NCI-H2107 treated with DMSO at 0.1 percent for 48 hours (cell line): ENCODE measurements around the gene CAMTA1.

Experiments
- DNase-seq: peaks from one replicate; lab custom pipeline; 2025; ENCODE audit not compliant: unreplicated experiment; lab: John Stamatoyannopoulos, UW

CAMTA1 gene

DNA sequence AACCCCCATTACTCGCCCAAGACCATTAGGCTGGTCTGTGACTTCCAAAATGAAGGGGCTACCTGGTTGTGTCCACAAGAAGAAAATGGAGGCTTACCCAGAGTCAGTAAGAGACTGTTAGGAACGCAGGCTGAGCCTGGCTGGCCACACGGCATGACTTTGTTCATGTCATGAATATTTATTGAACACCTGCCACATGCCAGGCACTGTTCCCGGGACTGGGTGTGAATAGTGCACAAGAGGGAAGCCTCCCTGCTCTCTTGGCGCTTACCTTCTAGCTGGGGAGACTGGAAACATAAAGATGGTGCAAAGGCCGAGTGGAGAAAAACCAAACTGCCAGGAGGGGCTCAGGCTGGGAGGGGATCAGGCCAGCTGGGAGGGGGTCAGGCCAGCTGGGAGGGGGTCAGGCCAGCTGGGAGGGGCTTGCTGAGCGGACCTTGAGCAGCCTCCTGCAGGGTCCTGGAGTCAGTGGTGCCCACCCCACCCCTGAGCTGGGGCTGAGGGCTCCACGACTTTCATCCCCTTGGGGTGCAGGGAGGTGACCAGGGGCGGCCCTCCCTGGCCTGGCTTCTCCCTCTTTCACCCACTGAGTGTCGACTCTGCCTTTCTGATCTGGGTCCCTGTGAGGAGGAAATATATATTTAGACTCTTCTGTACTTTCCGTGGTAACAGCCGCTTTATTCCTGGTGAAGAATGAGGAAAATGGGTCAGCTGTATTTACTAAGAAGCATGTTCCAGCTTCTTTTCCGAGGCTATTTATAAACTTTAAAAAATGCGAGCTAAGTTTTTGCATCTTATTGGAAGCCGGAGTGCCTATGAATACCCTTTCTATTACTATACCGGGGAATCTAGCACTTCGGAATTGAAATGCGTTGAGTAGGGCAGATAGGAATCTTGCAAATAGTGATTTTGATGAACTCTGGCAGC lies 139.0 kb downstream of the CAMTA1 start:
- DNase-seq, result no peak

DNA sequence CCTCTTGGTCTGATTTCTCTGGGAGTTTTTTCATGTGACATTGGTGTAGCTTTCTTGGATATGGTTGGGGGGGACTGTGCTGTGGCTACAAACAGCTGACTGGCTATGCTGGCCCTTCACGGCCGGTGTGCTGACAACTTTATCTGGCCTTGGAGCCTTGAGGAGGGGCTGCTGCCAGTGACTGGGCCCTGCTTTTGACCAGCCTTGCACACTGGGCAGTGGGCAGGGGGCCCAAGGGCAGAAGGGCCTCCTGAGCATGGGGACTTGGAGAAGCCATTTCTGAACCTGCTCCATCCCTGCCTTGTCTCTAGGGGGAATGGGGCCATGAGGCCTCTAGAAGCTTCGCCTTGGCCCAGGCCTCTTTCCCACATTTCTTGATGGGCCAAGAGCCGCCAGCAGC lies 139.6 kb downstream of the CAMTA1 start:
- no peak for DNase-seq

DNA sequence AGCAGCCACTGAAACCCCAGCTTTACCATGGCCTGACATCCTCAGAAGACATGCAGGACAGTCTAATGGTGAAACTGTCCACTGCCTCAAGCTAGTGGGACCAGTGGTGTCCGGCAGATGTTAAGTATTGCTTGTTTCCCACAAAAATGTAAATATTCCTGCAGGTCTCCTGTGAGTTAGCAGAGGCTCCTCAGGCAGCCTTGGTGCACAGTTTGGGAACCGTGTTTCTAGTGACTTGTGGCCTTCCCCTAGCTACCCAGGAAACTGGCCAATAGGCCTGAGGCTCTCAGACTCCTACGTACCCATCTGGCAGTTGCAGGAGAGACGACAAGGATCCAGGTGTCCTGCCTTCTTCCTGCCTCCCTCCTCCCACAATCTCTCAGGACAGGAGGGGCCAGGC lies 142.4 kb downstream of the CAMTA1 start:
- no peak for DNase-seq

DNA sequence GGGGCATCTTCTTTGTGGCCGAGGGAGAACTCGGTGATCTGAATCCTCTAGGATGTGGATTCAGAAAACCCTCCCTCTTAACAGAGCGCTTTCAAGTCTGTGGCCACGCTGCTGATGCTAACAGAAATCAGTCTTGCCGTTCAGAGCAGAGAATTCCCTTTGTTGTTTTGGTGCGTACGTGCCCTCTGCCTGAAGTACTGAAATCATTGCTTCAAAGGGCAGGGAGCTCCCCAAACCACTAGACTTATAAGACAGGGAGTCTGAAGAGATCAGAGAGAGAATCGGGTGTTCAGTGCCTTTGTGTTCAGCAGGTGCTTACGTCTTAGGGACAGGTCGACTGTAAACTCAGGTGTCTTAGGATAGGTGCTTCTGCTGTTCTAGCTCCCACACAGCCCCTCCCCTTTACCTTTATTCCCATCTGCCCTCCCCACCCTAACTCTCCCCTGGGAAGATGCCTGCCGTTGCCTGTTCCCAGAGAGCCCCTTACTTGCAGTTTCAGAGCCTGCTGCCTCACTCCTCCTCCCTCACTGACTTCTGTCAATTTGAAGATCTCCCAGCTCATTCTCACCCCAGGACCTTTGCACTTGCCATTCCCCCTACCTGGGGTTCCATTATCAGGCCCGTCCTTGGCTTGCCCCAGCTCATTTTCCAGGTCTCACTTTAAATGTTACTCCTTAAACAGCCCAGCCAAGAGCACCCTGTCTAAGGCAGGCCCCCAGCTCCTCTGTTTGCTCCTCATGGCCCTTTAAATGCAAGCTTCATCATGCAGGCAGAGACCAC lies 143.0 kb downstream of the CAMTA1 start:
- DNase-seq, result no peak

DNA sequence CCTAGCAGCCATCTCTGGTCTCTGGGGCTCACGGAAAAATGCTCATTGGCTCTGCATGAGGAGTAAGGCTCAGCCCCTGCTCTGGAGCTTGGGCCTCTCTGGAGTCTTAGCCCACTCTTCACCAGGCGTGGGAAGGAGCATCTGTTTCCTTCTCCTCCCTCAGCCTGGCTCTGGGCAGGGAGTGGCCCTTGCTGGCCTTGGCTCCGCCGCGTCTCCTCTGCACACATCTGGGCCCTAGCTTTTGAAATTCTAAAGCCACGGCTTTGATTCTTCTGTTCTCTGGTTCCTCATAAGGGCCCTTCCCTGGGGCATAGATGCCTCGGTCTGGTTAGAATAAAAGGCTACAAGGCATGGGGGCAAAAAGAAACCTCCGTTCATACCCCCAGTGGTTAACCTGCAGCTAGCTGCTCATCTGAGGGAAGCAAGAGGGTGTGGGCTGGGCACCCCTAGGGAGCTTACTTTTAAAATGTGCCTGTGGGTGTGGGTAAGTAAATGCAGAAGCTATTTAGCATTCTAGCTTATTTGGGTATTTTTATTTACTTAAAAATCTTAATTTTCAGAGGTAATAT lies 145.6 kb downstream of the CAMTA1 start:
- no peak for DNase-seq

DNA sequence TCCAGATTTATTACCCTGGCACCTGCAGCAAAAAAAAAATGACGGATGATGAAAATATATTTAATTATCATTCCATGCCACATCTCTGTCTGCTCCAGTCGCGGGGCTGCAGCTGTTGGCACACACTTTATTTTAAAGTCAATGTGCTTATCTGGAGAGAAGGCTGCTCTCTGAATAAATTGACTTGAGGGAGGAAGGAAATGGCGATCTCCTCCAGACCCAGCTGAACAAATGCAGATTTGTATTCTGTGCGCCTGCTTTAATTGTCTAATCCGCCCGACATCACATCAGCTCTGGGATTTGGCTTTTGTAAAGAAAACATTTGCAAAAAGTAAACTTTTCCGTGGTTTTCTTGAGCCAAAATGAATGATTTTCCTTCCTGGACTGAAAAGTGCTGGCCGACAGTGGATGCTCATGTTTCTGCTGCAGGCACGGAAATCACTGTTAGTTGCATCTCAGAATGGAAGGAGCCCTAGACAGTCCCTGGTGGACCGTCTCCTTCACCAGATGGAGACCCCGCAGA lies 150.2 kb downstream of the CAMTA1 start:
- no peak for DNase-seq

DNA sequence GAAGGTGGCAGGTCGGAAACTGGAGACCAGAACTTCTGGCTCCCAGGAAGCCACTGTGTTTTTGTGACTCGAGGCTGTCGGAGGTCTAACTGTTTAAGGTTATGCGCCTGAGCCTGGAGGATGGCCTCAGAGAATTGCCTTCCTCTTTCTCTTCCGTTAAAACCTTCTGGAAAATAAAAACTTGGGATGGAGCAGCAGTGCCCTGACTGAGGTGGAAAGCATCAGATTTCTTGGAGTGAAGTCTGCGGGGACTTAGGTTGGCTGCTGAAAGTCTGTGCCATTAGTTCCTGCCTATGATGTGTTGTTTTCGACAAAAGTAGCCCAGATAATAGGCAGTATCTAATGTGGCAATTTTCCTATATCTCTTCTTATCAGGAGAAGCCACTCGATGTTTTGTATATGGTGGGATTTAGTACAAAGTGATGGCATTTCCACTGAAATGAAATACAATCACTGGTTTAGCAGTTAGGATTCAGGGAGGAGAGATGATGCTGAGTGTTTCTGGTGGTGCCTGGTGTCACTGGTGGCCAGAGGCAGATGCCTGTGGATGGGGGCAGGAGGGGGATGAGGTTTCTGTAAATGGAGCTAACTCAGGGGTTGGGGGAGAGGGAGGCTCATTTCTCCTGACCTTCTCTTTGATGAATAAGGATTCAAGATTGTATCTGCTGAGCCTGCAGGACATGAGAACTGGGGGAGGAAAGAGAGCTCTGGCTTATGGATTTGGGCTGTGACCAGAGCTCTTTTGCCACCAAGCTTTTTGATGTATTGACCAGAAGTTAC lies 150.8 kb downstream of the CAMTA1 start:
- DNase-seq, result no peak

DNA sequence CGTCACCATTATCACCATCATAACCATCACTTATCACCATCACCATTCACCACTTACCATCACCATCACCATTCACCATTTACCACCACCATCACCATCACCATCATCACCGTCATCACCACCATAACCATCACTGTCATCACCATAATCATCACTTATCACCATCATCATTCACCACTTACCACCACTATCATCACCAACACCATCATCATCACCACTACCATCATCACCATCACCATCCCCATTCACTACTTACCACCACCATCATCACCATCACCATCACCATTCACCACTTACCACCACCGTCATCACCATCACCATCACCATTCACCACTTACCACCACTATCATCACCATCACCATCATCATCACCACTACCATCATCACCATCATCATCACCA lies 151.8 kb downstream of the CAMTA1 start:
- no peak for DNase-seq

DNA sequence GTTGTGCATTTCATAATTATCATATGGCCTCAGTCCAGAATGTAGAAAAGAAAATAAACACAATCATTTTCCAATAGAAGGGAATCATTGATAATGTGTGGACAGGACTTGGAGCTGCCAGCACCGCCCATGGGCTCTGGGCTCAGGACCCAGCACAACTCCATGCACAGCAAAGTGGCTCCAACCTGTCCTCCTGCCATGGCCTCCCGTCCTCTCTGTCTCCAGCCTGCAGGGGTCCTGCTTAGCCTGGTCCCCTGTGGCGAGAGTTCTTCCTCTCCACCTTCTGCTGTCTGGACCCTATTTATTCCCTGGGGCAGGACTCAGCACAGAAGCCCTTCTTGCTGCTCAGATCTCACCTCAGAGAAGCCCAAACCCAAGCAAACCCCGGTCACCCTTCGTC lies 154.1 kb downstream of the CAMTA1 start:
- no peak for DNase-seq

DNA sequence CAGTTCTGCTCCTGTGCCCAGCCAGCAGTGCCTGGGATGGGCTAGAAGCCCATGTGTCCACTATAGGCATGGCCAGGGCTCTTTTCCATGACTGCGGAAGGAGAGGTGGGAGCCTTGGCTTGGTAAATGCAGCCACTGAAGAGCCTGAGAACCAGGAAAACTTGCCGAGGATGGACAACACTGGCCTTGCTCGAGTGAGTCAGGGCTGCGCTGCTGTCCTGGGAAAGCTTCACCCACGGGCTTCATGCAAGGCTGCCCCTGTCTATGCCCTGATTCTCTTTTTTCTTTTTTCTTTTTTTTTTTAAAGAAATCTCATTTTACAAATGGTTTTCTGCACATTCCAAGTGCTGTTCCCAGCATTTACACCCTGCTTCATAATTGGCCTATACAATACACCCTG lies 156.5 kb downstream of the CAMTA1 start:
- DNase-seq, result no peak

DNA sequence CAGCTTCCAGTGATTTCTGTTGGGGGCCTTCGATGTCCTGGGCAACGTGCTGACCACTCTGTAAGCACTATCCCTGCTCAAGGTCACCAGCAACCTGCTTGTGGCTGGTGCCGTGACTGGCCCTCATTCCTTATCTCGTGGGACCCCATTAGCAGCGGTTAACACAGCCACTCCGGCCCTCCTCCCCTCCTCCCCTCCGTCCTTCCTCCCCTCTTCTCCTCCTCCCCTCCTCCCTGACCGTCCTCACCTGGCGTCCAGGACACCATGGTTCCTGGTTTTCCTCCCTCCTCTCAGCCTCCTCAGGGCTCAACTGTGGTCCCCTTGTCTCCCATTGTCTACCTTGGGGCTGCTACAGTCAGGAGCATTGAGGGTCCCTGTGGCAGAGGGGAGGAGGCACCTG lies 157.7 kb downstream of the CAMTA1 start:
- no peak for DNase-seq

DNA sequence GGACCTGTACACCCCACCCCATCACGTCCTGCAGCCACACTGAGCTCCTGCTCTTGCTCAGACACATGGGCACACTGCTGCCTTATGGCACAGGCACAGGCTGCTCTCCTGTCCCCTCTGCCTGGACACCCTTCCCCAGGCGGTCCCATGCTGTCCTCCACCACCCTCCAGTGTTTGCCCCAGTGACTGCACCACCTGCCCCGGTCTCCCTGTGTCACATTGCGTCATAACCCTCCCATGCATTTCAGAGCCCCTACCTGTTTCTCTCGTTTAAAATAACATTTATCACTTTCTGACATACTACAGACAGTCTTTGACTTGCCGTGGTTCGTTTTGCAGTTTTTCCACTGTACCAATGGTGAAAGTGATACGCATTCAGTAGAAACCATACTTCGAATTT lies 159.2 kb downstream of the CAMTA1 start:
- DNase-seq, result no peak

DNA sequence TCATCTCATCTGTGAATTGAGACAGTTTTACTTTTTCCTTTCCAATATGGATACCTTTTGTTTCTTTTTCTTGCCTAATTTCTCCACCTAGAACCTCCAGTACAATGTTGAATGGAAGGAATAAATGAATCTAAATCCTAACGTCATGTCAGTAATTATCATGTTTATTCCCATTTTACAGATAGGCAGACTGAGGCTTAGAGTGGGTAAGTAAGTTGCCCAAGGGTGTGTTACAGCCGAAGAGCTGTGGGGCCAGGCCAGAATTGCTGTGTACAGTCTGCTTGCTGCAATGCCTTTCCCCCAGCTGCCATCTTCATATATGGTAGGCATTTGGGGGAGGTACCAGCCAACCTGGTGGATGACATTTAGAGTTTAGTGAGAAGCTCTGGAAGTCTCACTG lies 162.7 kb downstream of the CAMTA1 start:
- no peak for DNase-seq

DNA sequence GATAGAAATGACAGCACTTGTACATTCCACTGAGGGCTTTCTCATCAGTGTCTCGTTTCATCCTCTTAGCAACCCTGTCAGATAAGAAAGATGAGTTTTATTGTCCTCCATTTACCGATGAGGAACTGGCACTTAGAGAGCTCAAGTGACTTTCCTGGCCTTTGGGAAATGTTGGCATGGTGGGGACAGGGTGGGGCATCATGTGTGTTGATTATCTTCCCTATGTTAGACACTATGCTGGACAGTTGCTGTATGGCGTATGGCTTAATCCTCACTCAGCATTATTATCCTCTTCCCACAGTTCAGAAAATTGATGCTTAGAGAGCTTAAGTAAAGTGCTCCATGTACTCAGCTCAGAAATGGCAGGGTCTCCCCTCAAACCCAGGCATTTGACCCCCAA lies 163.2 kb downstream of the CAMTA1 start:
- no peak for DNase-seq

DNA sequence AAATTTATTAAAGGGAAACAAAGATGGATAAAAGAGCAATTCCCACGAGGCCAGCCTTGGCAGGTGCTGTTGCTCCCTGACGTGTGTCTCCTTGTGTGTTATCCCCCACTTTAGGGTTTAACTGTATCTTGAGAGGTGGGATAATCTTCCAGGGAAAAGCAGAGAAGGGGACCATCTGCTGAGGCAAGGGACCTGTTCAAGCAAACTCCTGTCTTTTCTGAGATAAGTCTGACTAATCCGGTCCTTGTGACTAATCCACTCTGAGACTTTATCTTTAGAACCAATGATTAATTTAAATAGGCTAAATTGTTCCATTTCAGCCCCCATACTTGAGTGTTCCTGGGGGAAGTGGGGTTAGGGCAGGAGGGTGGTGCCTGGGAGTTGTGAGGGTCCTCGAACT lies 163.6 kb downstream of the CAMTA1 start:
- DNase-seq, result no peak

DNA sequence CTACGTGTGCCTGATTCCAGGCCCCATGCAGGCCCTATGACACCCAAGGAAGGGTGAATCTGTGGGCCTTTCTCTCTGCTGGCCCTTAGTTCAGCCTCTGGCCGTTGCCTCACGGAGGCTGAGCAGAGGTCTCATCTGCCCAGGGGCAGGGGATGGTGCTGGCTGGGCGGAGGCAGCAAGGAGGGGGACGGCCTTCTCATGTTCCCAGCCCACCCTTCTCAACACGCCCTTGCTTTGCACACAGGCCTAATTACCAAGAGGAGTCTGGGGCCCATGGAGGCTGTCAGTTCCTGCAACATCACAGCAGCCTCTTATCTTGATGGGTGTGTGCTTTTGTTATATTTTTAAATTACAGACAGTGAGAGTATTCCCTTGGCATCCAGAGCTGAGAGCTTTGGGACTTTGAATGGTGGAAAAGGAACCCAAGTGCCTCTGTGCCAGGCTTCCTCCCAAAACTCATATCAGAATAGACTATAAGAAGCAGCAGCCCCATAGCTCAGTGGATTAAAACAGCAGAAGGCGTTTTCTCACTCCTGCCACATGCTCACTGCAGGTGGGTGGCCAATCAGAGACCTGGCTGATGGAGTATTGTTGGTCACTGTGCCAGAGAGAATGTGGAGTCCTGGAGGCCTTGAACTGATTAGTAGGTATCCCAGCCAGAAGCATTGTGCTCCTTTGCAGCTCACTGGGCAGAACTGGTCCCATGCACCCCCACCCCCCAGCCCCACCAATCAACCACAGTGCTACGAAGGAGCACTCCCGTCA lies 164.9 kb downstream of the CAMTA1 start:
- no peak for DNase-seq

DNA sequence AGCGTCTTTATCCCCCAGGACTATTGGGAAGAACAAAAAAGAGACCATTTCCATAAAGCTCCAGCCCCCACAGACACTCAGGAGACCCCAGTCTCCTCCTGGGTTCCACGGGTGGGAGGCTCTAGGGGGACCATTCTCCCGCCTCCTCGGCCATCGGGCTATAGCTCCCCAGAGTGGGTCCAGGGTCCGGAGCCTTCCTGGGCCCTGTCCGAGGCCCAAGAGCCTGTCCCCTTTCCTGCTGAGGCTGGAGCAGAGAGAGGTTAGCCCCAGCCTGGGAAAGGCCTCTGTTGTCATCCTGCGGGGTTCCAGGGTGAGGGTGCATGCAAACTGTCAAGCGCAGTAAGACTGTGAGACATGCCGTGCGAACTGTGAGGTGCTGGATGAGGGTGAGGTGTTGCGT lies 166.3 kb downstream of the CAMTA1 start:
- no peak for DNase-seq

DNA sequence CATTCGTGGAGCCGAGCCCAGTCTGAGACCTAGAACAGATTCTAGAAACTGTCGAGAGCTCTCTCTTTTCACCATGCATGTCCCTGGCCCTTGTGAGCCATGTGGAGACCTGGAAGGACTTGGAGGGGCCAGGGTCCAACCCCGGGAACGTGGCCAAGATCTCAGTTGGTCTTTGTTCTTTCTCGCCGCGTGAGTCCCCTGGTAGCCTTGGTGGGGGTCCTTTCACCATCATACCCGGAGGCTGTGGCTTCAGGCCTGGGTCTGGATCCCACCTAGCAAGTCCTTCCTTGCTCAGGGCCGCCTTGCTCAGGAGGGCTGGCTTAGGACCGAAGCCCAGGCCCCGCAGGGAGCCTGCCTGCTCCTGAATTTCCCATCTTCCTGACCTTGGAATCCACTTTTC lies 168.0 kb downstream of the CAMTA1 start:
- DNase-seq, result no peak

DNA sequence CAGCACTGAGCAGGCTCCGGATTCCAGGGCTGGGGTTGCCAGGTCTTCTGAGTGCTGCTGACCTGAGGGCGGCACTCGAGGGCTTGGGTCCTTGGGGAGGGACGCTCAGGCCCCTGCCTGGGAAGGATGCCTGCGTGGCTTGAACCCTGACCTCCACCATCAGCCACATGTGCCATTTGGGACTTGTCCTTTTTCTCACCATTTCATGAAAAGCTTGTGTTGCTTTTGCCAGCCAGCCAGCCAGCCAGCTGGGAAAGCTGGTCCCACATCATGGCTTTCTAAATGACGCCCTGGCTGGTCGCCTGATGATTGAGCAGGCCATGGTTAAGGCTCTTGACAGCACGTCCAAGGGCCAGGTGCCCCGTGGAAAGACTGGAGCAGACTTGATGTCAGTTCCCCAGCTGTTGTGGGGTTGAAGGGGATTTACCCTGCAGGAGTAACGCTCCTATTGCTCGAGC lies 168.7 kb downstream of the CAMTA1 start:
- DNase-seq, result no peak

DNA sequence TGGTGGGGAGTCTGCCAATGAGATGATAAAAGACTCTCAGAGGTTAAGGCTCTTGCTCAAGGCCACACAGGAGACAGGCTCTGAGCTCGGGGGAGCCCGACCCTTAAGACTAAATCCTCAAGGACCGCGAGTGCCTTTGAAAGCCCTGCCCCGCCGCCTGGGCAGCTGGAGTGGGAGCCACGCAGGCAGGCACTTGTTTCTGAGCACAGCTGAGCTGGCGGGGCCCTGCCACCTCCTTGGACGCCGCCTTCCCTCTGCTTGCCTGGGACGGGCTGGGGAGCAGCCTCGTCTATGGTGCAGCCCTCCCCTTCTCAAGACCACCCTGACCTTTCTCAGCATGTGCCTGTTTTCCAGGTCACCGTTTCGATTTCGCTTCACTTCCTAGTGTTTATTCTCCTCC lies 169.3 kb downstream of the CAMTA1 start:
- no peak for DNase-seq
